Choroid plexus epithelial cell (primary cell): Measurements from ENCODE around the gene POLR2E.
"Not testable (repeated sequence)": the region's sequence is repeated elsewhere in the genome, so short reads cannot be mapped to it uniquely, and the experiment has no call there.

Experiments
- DNase-seq: peaks from one replicate; pipeline ENCODE4 v3.0.0-alpha.2; 2010; ENCODE audit warnings: low read depth
- H3K4me3 ChIP-seq: 2 replicates; pipeline ENCODE4 v1.5.1; 2011; ENCODE audit warnings: low read depth, mild to moderate bottlenecking, control low read depth, low read length, moderate library complexity
- CTCF ChIP-seq: conservative IDR thresholded peaks from 2 replicates; pipeline ENCODE4 v1.5.1; 2011; ENCODE audit warnings: low read depth, mild to moderate bottlenecking, control low read depth, inconsistent platforms, low read length, moderate library complexity

Gene POLR2E

DNA sequence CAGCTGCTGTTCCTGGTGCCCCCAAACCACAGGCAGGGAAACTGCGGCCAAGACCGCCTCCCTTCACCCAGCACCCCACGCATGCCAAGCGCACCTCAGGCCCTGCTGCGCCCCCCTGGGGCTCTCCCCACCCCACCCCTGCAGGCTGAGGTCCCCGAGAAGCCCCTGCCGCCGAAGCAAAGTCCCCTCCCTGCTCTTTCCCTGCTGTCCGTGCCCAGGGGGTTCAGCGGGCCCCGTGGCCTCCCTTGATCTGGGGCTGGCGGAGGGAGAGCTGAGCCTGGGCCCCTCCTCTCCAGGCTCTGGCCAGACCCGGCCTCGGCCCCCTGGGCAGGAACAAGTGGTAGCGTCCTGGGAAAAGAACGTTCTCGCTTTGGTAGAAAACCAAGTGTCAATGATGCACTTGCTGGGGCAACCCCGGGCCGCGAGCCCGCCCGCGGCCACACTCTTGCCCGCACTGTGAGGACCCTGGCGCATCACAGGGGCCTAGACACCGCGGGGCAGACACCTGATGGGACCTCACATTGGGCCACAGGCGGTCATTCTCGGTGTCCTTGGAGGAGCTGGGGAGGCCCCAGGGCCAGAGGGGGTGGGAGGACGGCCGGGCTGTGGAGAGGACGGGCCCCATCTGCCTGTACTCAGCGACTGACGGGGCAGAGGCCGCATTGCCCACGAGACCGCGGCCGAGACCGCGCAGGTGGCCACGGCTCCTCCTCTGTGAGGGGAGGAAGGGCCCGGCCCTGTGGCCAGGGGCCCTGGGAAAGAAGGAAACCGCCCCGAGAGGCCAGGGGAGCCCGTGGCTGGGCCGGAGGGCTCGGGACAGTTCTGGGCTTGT is 37.6 kb upstream of the POLR2E start:
- no peak for DNase-seq

GRCh38 chr19:1131718-1132551 is 36.8 kb upstream of the POLR2E start:
- peak; percentile 16 for TF ChIP-seq CTCF
- peak; percentile 92 for DNase-seq
- H3K4me3 ChIP-seq = peak overlapping the region; percentile 80

More for the DNA sequence above, 37.6 kb upstream of the POLR2E start:
- TF ChIP-seq CTCF = no peak
- peak overlapping the region; percentile 80 for H3K4me3 ChIP-seq

GRCh38 chr19:1130771-1131717 is 35.9 kb upstream of the POLR2E start:
- peak overlapping the region; percentile 80 for H3K4me3 ChIP-seq
- no peak for DNase-seq
- no peak for TF ChIP-seq CTCF

GRCh38 chr19:1129535-1129934 is 34.4 kb upstream of the POLR2E start:
- TF ChIP-seq CTCF = no peak
- no peak overlapping the region for H3K4me3 ChIP-seq
- no peak for DNase-seq

DNA sequence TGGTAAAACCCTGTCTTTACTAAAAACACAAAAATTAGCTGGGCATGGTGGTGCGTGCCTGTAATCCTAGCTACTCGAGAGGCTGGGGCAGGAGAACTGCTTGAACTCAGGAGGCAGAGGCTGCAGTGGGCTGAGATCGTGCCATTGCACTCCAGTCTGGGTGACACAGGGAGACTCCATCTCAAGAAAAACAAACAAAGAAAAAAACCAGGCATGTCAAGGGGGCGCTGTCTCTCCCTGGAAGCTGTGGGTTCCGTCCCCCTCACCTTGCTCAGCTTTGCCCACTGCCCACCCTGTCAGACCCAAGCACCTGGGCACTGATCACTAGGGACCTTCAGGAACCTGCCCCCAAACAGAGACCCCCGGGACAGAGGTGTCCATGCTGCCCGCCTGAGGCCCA is 33.9 kb upstream of the POLR2E start:
- TF ChIP-seq CTCF = peak; percentile 19
- not testable (repeated sequence) for DNase-seq, H3K4me3 ChIP-seq

DNA sequence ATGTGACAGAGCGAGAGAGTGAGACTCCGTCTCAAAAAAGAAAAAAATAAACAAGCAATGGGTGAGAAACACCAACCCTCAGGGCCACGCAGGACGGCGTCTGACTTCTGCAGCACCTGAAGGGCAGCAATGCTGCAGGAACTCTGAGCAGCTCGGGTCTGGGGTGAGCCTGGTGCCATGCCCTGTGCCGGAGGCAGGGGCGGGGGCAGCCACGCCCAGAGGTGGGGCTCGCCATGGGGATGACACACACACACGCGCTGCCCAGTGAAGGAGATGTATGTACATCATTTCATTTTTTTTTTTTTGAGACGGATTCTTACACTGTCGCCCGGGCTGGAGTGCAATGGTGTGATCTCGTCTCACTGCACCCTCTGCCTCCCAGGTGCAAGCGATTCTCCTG is 32.9 kb upstream of the POLR2E start:
- DNase-seq = no peak
- H3K4me3 ChIP-seq = no peak overlapping the region
- no peak for TF ChIP-seq CTCF
